H54 (cell line): ENCODE results near the gene SFTPD.
"Not testable (repeated sequence)": the region's sequence is repeated elsewhere in the genome, so short reads cannot be mapped to it uniquely, and the experiment has no call there.

Experiments
- DNase-seq: peaks from one replicate; pipeline ENCODE4 v3.0.0; 2011; ENCODE audit warnings: low spot score, mixed read lengths; ENCODE audit not compliant: insufficient read length
- FAIRE-seq: peaks from 3 replicates; lab custom pipeline; 2011; peaks lifted over from hg19 to GRCh38; lab: Jason Lieb, UNC
- POLR2A ChIP-seq: IDR thresholded peaks from 2 replicates; pipeline ENCODE4 v1.6.1; 2011; ENCODE audit warnings: low read depth, mild to moderate bottlenecking, low read length

Gene SFTPD

GRCh38 chr10:79927111-79927828 lies 21.6 kb downstream of the SFTPD start:
- DNase-seq = no peak
- TF ChIP-seq POLR2A = no peak
- no peak for FAIRE-seq

- FAIRE-seq (no peak), DNase-seq (no peak)
- no peak for TF ChIP-seq POLR2A
Measured at GRCh38 chr10:79926037-79926436, 22.9 kb downstream of the SFTPD start.

- FAIRE-seq = no peak
- DNase-seq = no peak
Measured at GRCh38 chr10:79925614-79926013, 23.3 kb downstream of the SFTPD start.

GRCh38 chr10:79923669-79924068 lies 25.2 kb downstream of the SFTPD start:
- TF ChIP-seq POLR2A = no peak
- FAIRE-seq (no peak), DNase-seq (no peak)

More at GRCh38 chr10:79925614-79926013, 23.3 kb downstream of the SFTPD start:
- TF ChIP-seq POLR2A = no peak

GRCh38 chr10:79923145-79923544 lies 25.8 kb downstream of the SFTPD start:
- FAIRE-seq (no peak), DNase-seq (no peak)
- no peak for TF ChIP-seq POLR2A

GRCh38 chr10:79922011-79922412 lies 26.9 kb downstream of the SFTPD start:
- not testable (repeated sequence) for FAIRE-seq, DNase-seq

GRCh38 chr10:79915838-79916237 lies 33.1 kb downstream of the SFTPD start:
- DNase-seq, FAIRE-seq: not testable (repeated sequence)

GRCh38 chr10:79914512-79914911 lies 34.4 kb downstream of the SFTPD start:
- not testable (repeated sequence) for FAIRE-seq, DNase-seq

GRCh38 chr10:79910836-79911235 lies 38.1 kb downstream of the SFTPD start:
- no peak for DNase-seq
- TF ChIP-seq POLR2A = no peak
- FAIRE-seq = peak; percentile 86

GRCh38 chr10:79910344-79910743 lies 38.6 kb downstream of the SFTPD start:
- no peak for TF ChIP-seq POLR2A
- FAIRE-seq = no peak
- DNase-seq = no peak

GRCh38 chr10:79905322-79906314 lies 43.3 kb downstream of the SFTPD start:
- DNase-seq = peak; percentile 29
- FAIRE-seq = peak; percentile 99
- no peak for TF ChIP-seq POLR2A

GRCh38 chr10:79904671-79905321 lies 44.1 kb downstream of the SFTPD start:
- peak; percentile 58 for DNase-seq
- TF ChIP-seq POLR2A = peak; percentile 51
- peak; percentile 20 for FAIRE-seq

GRCh38 chr10:79901571-79901970 lies 47.3 kb downstream of the SFTPD start:
- FAIRE-seq = peak; percentile 41
- DNase-seq = not testable (repeated sequence)
